ENCODE data around the gene CLK3.
"Not testable (repeated sequence)": the region's sequence is repeated elsewhere in the genome, so short reads cannot be mapped to it uniquely, and the experiment has no call there.

CLK3 gene

DNA sequence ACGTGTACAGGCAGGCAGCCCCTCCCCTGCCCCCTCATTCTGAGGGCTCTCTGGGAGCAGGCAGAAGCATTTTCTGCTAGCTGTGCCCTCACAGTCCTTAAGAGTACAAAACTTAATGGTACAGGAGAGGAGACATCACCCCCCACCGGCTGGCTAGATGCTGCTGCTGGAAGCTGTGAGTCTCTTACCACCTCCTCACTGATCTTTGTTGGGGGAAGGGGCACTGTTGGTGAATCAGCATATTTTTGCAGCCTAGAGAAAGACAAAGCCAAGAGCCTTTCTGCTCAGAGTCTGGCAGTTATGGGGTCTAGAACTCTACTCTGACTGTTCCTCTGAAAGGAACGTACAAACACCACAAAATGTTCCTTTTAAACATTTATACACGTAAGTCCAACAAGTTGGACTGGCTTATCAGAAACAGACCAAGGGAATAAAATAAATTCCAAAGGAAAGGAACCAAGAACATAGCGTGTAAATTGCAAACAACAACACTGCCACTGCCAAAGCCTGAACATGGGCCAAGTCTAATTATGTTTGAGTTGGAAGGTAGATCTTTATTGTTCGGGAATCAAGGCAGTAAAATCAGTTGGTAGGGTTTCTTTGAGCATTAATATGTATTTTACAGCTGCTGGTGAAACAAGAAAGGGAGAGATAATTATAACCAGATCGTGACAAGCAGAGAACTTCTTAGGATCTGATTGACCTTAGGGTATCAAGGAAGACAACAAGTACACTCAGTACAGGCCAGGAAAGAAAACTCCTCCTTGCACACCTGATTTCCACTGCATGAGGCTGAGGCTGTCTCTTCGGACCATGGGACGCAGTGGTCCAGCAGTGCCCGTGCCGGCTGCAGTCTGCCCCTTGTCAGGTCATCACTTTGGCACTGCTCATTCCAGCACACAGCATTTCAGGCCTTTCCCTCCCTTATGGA lies 27.4 kb downstream of the CLK3 start:
- in situ Hi-C loops (cut with HindIII; ENCODE audit: low pct_unique_long_range_greater_than_20kb, low sequenced_read_pairs) = no loop called here
- TF ChIP-seq JUND (IDR thresholded peaks at IDR 0.05; ENCODE audit: low read depth) = 0 out of 2 replicates have a peak, but pooled peaks have one; percentile 39
- no peak for DNase-seq (ENCODE audit: low read depth in 1 of 2, low spot score in 1 of 2)

DNA sequence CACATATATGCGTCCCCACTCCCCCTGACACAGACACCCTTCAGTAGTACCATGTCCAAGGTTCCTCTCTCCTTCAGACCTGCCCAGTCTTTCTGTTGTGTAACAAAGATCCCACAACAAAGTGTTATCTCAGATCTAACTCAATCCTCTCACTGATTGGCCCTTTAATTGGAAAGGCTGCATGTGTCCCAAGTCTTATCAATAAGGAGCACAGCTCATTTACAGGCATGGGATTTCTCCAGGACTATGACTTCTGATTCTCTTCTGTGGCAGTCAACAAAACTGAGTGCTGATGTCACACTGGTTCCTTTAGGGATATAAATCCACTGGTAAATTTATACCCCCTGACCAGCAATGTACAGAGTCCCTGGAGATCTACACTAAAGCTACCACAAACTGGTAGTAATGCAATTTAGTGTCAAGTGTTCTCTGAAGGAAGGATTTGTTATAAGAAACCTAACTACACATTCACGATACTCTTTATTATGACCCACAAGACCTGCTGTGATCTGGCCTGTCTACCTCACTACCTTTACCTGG lies 28.1 kb downstream of the CLK3 start:
- TF ChIP-seq JUND (IDR thresholded peaks at IDR 0.05; ENCODE audit: low read depth) = no peak
- in situ Hi-C loops (cut with HindIII; ENCODE audit: low pct_unique_long_range_greater_than_20kb, low sequenced_read_pairs) = no loop called here
- DNase-seq (ENCODE audit: low read depth in 1 of 2, low spot score in 1 of 2) = no peak

DNA sequence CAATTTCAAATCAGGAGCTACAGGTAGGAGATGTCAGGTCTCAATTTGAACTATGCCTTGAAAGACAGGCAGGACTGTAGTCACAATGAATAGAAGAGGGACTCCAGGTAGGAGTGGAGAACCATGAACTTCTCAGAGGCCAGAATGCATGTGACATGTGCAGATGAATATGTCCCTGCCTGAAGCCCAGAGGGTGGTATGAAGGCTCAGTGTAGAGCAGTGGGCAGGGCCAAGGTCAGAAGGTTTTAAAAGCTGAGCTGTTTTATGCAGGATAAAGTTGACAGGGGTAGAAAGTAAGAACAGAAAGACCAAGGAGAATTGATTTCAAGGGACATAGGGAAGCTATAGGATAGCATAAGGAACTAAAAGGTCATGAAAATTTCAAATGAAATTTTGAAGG lies 30.8 kb downstream of the CLK3 start:
- in situ Hi-C loops (cut with HindIII; ENCODE audit: low pct_unique_long_range_greater_than_20kb, low sequenced_read_pairs) = no loop called here
- TF ChIP-seq JUND (IDR thresholded peaks at IDR 0.05; ENCODE audit: low read depth) = no peak
- no peak for DNase-seq (ENCODE audit: low read depth in 1 of 2, low spot score in 1 of 2)

DNA sequence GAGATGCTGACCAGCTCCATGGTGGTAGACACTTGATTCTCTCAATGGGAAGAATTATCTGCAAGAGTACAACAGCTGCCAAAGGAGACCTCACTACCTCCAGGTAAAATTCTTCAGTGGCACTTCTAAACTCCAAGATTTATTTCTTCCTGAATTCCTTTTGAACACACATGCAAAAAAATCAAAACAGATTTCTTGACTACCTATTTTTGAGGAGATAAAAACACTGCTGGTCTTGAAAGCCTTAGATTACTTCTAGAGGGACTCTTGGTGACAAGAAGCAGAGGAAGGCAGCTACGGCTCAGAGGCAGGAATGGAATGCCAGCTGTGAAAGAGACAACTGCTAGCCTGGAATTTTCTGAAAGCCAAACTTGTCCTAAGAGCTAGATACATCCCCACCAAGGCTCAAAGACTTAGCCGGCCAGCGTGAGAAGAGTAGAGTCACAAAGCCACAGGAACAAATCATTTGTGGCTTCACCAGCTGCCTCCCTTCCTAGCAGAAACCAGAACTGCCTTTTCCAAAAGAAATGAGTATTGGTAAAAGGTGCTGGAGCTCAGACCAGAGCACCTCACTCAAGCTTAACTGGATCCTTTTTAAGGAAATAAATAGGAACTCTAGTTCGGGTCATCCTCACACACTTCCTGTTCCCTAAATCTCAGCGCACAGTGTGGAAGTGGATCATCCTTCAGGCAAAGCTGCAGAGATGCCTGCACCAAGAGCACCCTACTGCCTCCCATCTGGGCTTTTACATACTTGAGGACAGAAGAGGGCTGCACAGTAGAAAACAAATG lies 32.6 kb downstream of the CLK3 start:
- no peak for TF ChIP-seq JUND (IDR thresholded peaks at IDR 0.05; ENCODE audit: low read depth)
- DNase-seq (ENCODE audit: low read depth in 1 of 2, low spot score in 1 of 2) = no peak
- in situ Hi-C loops (cut with HindIII; ENCODE audit: low pct_unique_long_range_greater_than_20kb, low sequenced_read_pairs) = no loop called here

DNA sequence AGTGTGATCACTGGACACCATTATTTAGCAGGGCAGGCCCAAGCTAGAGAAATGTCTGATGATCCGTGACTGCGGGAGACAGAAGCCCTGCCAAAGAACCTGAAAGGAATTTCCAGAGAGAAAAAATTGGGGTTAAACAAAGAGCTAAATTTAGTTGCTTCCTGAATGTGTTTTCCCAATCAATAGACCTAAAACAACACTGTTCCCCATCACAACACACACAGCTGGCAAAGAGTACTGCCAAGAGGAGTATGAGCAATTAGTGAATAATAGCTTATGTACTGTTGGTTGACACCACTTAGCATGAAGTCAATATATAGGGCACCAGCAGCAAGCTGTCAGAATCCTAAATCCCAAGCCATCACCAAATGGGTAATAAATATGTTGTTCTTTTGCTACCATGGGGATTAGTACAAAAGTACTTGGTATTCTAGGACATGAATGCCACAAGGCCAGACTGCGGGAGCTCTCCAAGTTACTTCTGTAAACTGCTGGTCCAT lies 35.7 kb downstream of the CLK3 start:
- in situ Hi-C loops (cut with HindIII; ENCODE audit: low pct_unique_long_range_greater_than_20kb, low sequenced_read_pairs) = no loop called here
- TF ChIP-seq JUND (IDR thresholded peaks at IDR 0.05; ENCODE audit: low read depth) = no peak
- no peak for DNase-seq (ENCODE audit: low read depth in 1 of 2, low spot score in 1 of 2)

DNA sequence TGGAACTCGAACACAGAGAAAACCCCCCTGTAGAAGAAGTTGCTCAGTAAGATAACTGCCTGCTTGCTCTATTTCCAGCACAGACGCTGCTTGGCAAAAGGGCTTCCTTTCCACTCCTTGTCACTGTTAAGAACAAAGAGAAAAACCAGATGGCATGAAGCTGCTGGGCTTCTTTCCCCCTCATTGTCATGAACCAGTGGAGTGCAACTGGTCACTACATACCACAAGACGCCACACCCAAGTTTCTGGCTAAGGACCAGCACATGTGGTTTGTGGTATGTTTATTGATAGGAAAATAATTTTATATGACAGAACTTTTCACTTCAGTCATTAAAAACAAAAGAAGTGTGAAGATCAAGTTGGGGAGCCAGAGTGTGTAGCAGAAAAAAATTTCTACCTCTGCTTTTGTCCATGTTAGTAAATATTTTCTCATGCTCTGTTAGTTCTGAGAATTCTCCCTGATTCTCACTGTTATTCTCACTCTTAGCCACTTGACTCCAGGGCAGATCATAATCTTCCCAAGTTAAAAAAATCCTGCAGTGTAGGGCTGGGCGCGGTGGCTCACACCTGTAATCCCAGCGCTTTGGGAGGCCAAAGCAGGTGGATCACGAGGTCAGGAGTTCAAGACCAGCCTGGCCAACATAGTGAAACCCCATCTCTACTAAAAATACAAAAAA lies 37.9 kb downstream of the CLK3 start:
- DNase-seq (ENCODE audit: low read depth in 1 of 2, low spot score in 1 of 2) = no peak
- no peak for TF ChIP-seq JUND (IDR thresholded peaks at IDR 0.05; ENCODE audit: low read depth)
- in situ Hi-C loops (cut with HindIII; ENCODE audit: low pct_unique_long_range_greater_than_20kb, low sequenced_read_pairs) = no loop called here

DNA sequence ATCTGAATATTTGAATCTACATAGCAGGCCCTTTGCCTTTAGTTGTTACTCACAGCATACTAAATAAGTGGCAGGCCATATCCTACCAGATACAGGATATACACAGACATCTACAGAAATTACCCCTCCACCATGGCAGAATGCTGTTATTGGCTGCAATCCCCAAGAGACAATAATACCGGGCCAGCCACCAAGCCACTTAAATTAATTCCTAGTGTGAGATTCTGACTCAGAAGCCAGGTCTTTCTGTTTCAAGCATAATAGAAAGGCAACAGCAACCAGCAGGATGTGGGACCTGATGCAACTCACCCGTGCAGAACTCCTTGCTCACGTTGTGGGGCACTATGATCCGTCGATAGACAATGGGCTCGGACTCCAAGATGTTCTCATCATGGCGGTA lies 39.8 kb downstream of the CLK3 start:
- in situ Hi-C loops (cut with HindIII; ENCODE audit: low pct_unique_long_range_greater_than_20kb, low sequenced_read_pairs) = no loop called here
- DNase-seq (ENCODE audit: low read depth in 1 of 2, low spot score in 1 of 2) = no peak
- no peak for TF ChIP-seq JUND (IDR thresholded peaks at IDR 0.05; ENCODE audit: low read depth)

DNA sequence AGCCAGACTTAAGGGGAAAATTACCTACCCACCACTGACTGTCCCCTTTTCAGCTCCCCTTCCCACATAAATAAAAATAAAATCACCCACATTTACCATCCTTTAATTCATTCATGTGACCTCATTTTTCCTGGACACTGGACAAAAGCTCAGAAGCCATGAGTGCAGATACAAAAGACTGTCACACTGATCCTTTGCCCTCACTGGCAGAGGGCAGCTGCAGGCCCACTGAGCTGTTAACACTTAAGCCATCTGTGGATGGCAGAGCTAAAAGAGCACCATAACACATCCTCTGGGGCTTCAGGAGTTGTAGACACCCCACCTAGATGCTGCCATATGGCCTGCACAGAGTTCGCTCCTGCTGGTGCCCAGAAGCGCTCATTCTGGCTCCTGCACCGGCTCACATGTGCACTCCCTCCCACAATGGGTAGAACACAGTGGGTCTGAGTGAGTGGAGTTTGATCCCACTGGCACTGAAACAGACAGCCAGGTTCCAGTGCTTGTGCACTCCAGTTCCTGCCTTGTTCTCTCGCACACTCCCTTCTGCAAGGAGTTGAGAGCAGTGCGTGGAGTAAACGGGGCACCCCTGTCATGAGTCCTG lies 41.4 kb downstream of the CLK3 start:
- in situ Hi-C loops (cut with HindIII; ENCODE audit: low pct_unique_long_range_greater_than_20kb, low sequenced_read_pairs) = no loop called here
- no peak for TF ChIP-seq JUND (IDR thresholded peaks at IDR 0.05; ENCODE audit: low read depth)
- DNase-seq (ENCODE audit: low read depth in 1 of 2, low spot score in 1 of 2) = no peak

DNA sequence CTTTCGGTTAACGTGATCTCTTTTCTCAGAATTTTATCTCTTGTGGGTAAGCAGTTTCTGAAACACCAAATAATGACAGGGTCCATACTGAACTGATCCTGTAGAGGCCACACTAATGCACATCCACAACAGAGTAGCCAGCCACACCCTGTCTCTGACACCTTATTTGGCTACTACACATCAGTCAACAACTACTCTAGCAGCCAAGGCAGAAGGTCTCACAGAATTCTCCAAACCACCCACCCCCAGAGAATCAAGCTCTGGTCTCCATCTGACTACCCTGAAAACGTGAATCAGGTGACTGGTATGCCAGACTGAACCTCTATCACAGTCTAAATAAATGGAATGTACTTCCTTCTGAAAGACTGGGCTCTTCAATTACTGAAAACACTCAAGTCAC lies 42.2 kb downstream of the CLK3 start:
- DNase-seq (ENCODE audit: low read depth in 1 of 2, low spot score in 1 of 2) = no peak
- no peak for TF ChIP-seq JUND (IDR thresholded peaks at IDR 0.05; ENCODE audit: low read depth)
- in situ Hi-C loops (cut with HindIII; ENCODE audit: low pct_unique_long_range_greater_than_20kb, low sequenced_read_pairs) = no loop called here

DNA sequence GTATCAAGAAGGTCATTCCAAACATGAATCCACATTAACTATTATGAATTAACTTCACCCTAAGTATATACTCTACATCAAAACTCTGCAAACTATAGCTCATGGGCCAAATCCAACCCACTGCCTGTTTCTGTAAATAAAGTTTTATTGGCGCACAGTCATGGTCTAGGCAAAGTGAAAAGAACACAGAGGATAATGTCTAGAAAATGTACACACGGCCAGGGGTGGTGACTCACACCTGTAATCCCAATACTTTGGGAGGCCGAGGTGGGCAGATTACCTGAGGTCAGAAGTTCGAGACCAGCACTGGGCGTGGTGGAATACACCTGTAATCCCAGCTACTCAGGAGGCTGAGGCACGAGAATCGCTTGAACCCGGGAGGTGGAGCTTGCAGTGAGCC lies 45.6 kb downstream of the CLK3 start:
- in situ Hi-C loops (cut with HindIII; ENCODE audit: low pct_unique_long_range_greater_than_20kb, low sequenced_read_pairs); DNase-seq (ENCODE audit: low read depth in 1 of 2, low spot score in 1 of 2): not testable (repeated sequence)

DNA sequence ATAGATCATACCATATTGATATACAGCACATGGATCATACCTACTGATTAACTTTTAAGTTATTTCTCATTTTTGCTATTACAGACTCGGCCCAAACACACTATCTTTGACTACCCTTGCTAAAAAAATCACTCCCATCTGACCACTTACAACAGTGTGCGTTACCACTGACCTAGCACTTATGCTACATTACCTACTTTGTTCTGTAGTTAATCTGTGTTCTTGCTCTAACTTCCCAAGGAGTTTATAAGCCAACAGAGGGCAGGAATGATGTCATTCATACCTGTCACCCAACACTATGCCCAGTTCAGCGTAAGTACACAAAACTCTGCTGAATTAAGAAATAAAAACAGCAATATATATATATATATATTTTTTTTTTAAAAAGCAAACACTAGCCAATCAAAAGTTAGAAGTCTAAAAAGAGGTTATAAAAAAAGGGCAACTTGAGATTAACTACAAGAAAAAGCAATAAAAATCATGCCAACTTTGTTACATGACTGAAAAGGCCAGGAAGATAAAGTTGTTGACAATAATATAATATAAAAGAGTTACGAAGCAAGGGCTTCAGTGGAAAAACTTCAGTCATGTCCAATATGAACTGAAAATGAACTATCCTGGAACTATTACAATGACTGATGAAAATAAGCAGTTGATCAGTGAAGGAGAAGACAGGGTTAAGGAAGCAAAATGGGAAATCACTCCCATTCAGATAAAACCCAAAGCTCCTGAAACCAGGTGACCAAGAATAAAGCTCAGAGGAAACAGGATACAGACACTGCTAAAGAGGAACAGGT lies 46.6 kb downstream of the CLK3 start:
- no peak for DNase-seq (ENCODE audit: low read depth in 1 of 2, low spot score in 1 of 2)
- in situ Hi-C loops (cut with HindIII; ENCODE audit: low pct_unique_long_range_greater_than_20kb, low sequenced_read_pairs) = no loop called here
- no peak for TF ChIP-seq JUND (IDR thresholded peaks at IDR 0.05; ENCODE audit: low read depth)
